GM18873 (cell line): ENCODE data around the gene RPH3AL.

Source experiments
- ATAC-seq: cut with Tn5 transposase; IDR thresholded peaks from one replicate; pipeline ENCODE4 v1.9.1; 2021; ENCODE audit warnings: mild to moderate bottlenecking, moderate library complexity, moderate number of reproducible peaks; ENCODE audit not compliant: unreplicated experiment, low FRiP score

The RPH3AL gene

DNA sequence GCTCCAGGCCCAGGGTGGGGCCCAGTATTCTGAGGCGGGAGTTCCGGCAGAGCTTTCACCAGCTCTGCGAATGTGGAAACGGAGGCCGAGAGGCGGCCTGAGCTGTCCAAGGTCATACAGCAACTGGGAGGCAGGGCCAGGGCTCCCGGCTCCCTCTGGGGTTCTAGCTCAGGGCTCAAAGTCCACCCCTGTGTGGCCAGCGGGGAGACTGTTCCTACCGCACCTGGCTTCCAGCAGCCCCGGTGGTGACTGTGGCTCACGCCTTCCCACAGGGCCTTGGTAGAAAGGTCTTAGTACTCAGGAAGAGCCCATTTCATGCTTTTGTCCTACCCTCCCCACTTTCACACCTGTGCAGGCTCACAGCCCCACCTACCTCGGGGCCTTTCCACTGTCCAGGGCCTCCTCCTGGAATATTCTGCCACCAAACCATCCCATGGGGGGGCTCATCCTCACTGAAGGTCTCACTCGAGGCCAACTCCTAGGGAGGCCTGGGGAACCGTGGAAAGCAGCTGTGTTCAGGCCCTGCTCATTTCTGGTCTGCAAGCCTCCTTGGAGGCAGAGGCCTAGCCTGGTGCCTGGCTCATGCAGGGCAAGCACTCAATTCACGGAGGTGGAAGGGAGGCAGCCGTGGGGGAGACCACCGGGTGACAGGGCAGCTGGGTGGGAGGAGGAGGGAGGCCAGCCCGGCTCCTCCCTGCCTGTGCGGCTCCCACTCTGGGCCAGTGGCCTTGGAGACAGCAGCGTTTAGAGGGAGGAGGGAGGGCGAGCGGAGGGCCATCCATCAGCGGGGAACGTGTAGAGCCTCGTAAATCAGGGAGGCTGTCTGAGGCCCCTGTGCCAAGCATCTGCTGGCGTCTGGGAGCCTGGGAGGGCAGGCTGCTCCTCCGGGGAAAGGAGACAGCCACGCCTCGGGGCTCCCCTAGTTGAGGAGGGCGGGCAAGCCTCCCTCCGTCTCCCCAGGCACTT, 158.5 kb downstream of the RPH3AL start:
- no peak for ATAC-seq

DNA sequence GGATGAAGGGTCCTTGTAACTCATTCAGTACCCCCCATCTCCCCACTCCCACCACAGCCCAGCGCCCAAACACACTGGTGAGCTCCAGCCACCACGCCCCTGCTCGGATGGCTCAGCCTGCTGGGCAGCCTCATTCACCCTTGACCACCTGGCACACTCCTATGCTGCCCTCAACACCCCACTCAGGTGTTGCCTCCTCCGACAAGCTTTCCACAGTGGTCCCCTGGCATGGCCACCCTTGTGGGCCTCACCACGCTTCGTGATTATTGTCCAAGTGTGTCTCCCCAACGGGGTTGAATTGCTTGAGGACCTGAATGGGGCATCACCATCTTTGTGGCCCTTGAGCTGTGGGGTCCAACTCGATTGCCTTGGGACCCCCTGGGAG, 159.2 kb downstream of the RPH3AL start:
- no peak for ATAC-seq

DNA sequence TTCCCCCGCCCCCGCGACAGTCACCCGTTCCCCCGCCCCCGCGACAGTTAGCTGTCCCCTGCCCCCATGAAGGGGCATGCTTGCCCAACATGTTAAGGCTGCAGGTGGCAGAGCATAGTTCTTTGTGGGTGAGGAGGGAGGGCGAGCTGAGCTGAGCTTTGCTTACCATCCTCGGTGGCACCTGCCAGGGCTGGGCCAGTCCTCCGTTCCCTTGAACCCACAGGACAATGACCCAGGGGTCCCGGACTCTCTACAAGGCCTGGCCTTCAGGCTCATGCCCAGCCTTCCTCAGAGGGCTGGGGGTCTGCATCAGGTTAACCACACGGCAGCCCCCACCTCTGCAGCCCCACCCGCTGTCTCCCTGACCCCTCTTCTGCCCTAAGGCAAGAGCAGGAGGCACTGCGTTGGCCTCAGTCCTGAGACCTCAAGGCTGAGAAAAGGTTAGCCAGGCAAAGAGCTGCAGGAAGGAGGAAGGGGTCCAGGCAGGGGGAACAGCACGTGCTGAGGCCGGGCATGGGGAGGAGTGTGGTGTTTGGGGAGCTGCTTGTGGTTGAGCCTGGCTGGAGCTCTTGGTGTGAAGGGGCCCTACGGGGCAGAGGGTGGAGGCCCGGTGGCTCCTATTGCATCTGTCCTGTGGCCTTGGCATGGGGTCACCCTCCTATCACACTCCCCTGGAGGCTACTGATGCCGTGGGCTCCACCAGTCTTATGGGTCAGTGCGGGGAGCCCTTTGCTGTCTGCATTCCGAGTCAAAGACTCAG, 159.8 kb downstream of the RPH3AL start:
- no peak for ATAC-seq

DNA sequence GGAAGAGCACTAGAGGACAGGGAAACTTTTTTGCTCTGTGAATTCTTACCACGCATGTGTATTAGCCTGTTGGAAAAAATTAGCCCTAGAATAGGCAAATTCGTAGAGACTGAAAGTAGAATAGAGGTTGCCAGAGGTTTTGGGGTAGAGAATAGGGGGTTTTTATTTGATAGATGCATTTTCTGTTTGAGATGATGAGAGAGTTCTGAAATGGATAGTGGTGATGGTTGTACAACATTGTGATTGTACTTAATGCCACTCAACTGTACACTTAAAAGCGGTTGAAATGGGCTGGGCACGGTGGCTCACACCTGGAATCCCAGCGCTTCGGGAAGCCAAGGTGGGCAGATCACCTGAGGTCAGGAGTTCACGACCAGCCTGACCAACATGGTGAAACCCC, 163.2 kb downstream of the RPH3AL start:
- no peak for ATAC-seq

- no peak for ATAC-seq
Observed at GRCh38 chr17:187130-187529, 165.5 kb downstream of the RPH3AL start.

DNA sequence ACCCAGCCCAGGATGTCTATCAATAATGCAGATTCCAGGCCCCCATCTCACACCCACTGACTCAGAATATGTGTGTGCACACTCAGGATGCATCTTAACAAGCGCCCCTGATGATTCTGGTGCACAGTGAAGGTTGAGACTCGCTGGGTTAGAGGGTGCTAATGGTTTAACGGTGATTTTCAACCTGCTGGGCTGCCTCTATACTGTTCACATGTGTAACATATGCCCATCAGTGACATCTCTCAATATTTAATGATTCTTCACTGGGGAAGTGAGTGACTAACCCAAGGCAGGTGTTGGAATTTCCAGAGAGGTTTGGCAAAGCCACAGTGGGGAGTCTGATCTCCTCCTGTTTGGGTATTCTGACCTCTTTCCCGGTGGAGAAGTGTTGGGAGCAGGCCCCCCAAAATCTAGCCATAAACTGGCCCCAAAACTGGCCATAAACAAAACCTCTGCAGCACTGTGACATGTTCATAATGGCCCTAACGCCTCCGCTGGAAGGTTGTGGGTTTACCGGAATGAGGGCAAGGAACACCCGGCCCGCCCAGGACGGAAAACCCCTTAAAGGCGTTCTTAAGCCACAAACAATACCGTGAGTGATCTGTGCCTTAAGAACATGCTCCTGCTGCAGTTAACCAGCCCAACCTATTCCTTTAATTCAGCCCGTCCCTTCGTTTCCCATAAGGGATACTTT, 167.0 kb downstream of the RPH3AL start:
- ATAC-seq: no peak

- ATAC-seq: no peak
Observed at GRCh38 chr17:183021-183420, 169.6 kb downstream of the RPH3AL start.

DNA sequence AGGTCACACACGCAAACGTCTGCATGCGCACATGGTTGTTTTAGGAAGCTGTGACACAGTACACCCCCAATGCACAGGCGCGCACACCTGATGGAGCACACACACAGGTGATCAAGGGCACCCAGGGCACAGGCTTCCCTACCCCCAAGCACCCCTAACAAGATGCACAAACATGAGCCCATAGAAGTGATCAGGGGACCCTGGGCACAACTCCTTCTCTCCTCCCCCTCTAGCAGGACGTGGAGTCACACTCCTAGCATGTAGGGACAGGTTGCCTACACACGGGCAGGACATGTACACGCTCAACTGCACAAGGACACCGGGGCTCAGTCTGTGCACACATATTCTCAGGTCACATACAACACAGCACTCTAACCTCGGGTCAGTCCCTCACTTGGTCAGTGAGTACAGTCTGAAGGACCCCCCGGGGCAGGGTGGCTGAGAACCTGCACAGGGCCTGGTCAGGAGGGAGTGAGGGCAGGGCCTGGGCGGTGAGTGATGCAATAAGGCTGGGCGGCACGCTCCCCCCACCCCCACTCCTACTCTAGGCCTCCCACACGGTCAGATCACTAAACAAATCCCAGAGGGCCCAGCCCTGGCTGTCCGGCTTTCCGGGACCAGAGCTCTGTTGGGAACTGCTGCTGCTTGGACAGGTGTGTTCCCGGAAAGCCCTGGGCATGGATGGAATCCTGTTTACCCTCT, 170.4 kb downstream of the RPH3AL start:
- no peak for ATAC-seq

- ATAC-seq: no peak
Observed at GRCh38 chr17:181245-182049, 171.2 kb downstream of the RPH3AL start, which contains the start of gene DOC2B. DOC2B (minus strand) TSS chr17:181650; CDS start chr17:181479, 171 bp downstream.

DNA sequence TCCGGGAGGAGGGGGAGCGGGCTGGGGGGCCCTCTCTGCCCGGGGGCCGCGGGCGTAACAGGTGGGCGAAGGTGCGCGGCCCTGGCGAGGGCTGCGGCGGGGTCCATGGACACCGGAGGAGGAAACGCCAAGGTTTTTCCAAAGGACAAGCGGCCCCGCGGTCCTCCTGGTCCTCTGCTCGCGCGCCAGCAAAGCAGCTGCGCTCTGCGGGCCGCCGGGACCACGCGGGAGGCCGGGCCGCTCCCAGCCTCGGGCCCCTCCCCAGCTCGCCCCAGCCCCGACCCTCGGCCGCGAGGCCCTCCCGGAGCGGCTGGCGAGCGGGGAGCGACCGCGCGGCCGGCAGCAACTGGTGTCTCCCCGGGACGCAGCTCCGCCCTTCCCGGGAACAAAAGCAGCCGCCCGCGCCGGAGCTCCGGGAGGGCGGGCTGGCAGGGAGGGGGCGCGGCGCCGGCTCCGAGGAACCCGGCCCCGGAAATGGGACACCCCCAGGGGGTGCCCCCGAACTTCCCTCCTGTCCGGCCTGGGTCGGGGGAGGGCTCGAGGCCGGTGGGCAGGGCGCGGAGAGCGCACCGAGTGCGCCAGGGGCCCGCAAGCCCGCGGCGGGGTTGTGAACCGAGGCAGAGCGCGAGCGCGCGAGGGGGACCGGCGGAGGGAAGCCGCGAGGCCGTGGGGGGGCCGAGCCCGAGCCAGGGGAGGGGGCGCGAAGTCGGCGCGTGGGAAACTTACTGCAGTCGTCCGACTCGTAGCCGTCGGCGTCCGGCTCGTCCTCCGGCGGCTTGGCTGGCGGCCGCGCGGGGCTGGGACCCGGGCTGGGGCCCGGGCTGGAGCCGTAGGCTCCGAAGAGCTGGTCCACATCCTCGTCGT, 172.0 kb downstream of the RPH3AL start:
- ATAC-seq: no peak

DNA sequence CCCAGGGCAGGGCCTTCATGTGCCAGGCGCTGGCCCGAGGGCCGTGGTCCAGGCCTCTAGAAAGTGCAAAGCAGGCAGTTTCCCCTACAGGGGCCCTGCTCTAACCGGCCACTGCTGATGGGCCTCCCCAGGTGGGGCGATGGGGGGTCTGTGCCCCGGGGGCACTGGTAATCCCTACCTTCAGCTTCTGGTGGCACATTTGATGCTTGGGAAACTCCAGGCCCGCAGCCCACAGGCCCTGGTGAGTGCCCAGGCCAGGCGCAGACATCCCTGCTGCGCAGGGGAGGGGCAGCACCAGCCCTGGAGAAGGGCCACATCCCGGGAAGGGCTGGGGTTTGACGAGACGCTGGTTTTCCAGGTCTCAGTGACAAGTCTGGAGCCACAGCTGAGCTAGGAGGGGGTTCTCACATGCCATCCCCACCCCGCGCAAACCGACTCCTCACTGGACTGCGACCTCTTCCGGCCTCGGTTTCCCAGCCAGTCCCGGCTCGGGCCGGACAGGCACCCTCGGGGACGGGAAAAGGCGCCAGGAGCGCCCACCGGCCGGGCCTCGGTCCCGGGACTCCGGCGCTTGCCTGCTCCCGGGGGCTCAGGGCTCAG, 172.7 kb downstream of the RPH3AL start:
- ATAC-seq: no peak

GRCh38 chr17:179066-179432, 173.6 kb downstream of the RPH3AL start:
- ATAC-seq: no peak

DNA sequence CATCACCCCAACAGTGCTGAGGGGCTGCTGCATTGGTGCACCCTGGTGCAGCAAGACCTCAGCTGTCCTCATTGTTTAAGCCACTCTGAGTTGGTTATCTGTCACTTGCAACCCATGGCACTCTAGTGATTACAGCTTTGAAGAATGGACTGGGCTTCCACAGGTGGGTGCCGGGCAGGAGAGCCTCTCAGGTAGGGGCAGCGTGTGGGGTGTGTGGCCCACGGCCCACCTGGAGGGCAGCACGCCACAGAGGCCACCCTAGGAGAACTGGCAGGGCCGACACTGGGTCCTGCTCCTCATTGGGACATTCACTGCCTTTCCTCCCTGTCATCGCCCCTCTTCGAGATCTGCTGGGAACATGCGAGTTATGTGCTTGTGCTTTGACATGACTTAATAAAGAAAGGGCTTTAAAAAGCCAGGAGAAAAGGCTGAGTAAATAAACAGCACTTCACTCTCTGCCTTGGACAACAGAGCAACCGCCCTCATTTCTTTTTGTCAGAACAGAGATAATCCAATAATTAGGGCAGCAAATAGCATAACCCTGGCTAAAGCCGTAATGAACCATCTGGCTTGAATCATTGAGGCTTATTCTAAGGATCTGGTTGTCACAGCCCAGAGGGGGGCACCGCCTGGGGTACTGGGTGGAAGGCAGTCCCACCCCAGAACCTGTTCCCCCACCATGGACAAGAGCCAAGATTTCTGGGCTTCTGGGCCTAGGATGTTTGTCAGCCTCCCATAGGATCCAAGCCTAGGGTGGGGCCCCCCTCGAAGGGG, 174.1 kb downstream of the RPH3AL start:
- ATAC-seq: no peak

DNA sequence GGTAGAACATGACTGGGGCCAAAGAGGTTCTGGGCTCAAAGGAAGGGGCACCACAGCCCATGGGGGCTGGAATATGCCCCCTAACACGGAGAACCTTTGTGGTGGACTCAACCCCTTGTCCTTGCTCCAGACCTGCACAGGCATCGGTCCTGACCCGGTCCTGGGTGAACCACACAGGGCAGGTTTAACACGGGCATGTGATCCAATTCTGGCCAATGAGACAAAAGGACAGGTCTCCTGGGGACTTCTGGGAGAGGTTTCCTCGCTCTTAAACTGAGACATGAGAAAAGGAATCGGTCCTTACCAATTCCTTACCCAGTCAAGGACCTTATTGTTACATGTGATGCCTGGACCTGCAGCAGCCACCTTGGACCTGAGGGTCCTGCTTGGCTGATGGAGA, 174.8 kb downstream of the RPH3AL start:
- ATAC-seq: no peak

GRCh38 chr17:177155-177554, 175.5 kb downstream of the RPH3AL start:
- ATAC-seq: no peak

DNA sequence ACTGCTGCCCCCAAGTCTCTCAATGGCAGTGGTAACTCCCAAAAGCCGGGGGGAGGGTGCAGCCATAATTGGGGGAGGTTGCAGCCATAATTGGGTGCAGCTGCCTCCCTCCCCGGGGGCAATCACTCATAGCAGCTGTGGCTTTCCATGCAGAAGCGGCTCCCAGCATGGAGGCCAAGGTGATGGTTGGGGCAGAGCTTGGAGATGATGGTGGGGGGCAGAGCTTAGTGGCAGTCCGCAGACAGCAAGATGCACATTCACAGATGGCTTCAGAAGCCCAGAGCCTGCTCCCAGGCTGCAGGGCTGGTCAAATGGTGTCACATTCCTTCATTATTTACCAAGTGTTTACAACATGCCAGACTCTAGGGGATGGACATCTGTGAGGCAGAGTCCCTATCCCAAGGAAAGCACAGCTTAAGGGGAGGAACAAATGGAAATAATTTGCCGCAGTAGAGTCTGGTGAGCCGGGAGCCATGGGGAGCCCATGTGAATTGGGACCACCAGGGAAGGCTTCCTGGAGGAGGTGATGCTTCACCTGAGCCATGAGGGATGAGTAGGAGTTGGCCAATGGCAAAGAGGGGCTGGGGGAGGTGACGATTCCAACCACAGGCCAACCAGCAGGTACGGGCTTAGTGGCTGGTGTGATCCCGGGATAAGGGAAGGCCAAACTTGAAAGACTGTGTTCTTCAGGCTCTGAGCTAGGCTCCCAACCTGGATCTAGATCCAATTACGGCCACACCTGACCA, 179.3 kb downstream of the RPH3AL start:
- ATAC-seq: no peak

GRCh38 chr17:172401-172800, 180.2 kb downstream of the RPH3AL start:
- no peak for ATAC-seq
